GM13977 (cell line): ENCODE measurements around the gene CASR.

ENCODE experiments used
- DNase-seq: peaks from one replicate; pipeline ENCODE4 v3.0.0; 2012; ENCODE audit warnings: low spot score
- CTCF ChIP-seq: IDR thresholded peaks from 2 replicates; pipeline ENCODE4 v1.5.1; 2012; ENCODE audit warnings: mild to moderate bottlenecking, control low read depth; ENCODE audit not compliant: insufficient read depth; ENCODE audit errors: extremely low read depth, missing control alignments
- in situ Hi-C: fragments of 300-500 bp; cut with MboI; formaldehyde crosslinking; loops from one replicate; pipeline ENCODE4 v1.12.0; 2022; ENCODE audit warnings: low sequenced_read_pairs, low pct_unique_long_range_greater_than_20kb, mixed read lengths, inconsistent platforms; ENCODE audit not compliant: unreplicated experiment

Gene CASR

GRCh38 chr3:122213650-122214049 lies 30.2 kb downstream of the CASR start:
- DNase-seq, result no peak
- TF ChIP-seq CTCF, result no peak
- in situ Hi-C loops, result no loop called here

- DNase-seq, result no peak
- in situ Hi-C loops, result no loop called here
- no peak for TF ChIP-seq CTCF
Measured at GRCh38 chr3:122214711-122215110, 31.2 kb downstream of the CASR start.

- no peak for DNase-seq
- in situ Hi-C loops, result no loop called here
- TF ChIP-seq CTCF, result no peak
Measured at GRCh38 chr3:122215592-122216298, 32.3 kb downstream of the CASR start.

- no peak for TF ChIP-seq CTCF
- in situ Hi-C loops, result no loop called here
- no peak for DNase-seq
Measured at GRCh38 chr3:122217901-122218300, 34.4 kb downstream of the CASR start.

GRCh38 chr3:122219242-122219872 lies 35.9 kb downstream of the CASR start:
- no peak for TF ChIP-seq CTCF
- in situ Hi-C loops, result no loop called here
- no peak for DNase-seq

- in situ Hi-C loops, result no loop called here
- no peak for DNase-seq
- no peak for TF ChIP-seq CTCF
Measured at GRCh38 chr3:122227036-122227781, 43.7 kb downstream of the CASR start.
